Keratinocyte (primary cell): ENCODE measurements around the gene TMEM132D. TPM values are rescaled to one million over a fixed set of nuclear protein-coding genes. Genes with fewer than 3 reads are reported as not detected.

Source experiments
- DNase-seq: peaks from one replicate; pipeline ENCODE4 v3.0.0-alpha.2; 2011; ENCODE audit warnings: low read depth, missing footprints, low spot score
- FAIRE-seq: peaks from 2 replicates; lab custom pipeline; 2011; peaks lifted over from hg19 to GRCh38; lab: Jason Lieb, UNC
- H2AFZ ChIP-seq: 2 replicates; pipeline ENCODE4 v1.6.0; 2012; ENCODE audit warnings: low read length, control low read depth, inconsistent platforms; ENCODE audit not compliant: control insufficient read depth
- H3K27ac ChIP-seq: 2 replicates; pipeline ENCODE4 v1.5.1; 2011; ENCODE audit warnings: low read length; ENCODE audit not compliant: control insufficient read depth, insufficient read depth
- H3K27me3 ChIP-seq: 3 replicates; pipeline ENCODE4 v1.6.0; 2011; ENCODE audit warnings: low read length; ENCODE audit not compliant: control insufficient read depth, insufficient read depth; ENCODE audit errors: extremely low read depth
- H3K36me3 ChIP-seq, 2 experiments: 2 replicates in 1 of 2; 3 replicates in 1 of 2; pipeline ENCODE4 v1.5.1; 2011; ENCODE audit warnings: low read length in 2 of 2, mild to moderate bottlenecking in 1 of 2; ENCODE audit not compliant: control insufficient read depth in 2 of 2, insufficient read depth in 2 of 2; ENCODE audit errors: extremely low read depth in 1 of 2
- H3K4me1 ChIP-seq: 3 replicates; pipeline ENCODE4 v1.5.1; 2011; ENCODE audit warnings: low read length; ENCODE audit not compliant: control insufficient read depth, insufficient read depth; ENCODE audit errors: extremely low read depth
- H3K4me2 ChIP-seq: 3 replicates; pipeline ENCODE4 v1.6.0; 2011; ENCODE audit warnings: low read depth, low read length; ENCODE audit not compliant: control insufficient read depth, insufficient read depth; ENCODE audit errors: extremely low read depth
- H3K4me3 ChIP-seq, 3 experiments: fragments of 200-600 bp in 1 of 3; sonication (generic) in 1 of 3; 2 replicates in 2 of 3; 3 replicates in 1 of 3; pipeline ENCODE4 v1.5.1; 2011 to 2016; ENCODE audit warnings: low read length in 3 of 3, mild to moderate bottlenecking in 3 of 3, control low read depth in 2 of 3, inconsistent platforms in 1 of 3, low read depth in 1 of 3, mixed read lengths in 1 of 3, mixed run types in 1 of 3, moderate library complexity in 1 of 3; ENCODE audit not compliant: control insufficient read depth in 2 of 3, insufficient read depth in 2 of 3; ENCODE audit errors: extremely low read depth in 1 of 3
- H3K79me2 ChIP-seq: 2 replicates; pipeline ENCODE4 v1.6.0; 2012; ENCODE audit warnings: low read length; ENCODE audit not compliant: control insufficient read depth, insufficient read depth
- H3K9ac ChIP-seq: 3 replicates; pipeline ENCODE4 v1.6.0; 2011; ENCODE audit warnings: low read length; ENCODE audit not compliant: control insufficient read depth, insufficient read depth; ENCODE audit errors: extremely low read depth
- H3K9me1 ChIP-seq: 3 replicates; pipeline ENCODE4 v1.6.0; 2011; ENCODE audit warnings: low read length; ENCODE audit not compliant: control insufficient read depth, insufficient read depth; ENCODE audit errors: extremely low read depth
- H3K9me3 ChIP-seq: 2 replicates; pipeline ENCODE4 v1.5.1; 2012; ENCODE audit warnings: low read depth, low read length; ENCODE audit not compliant: control insufficient read depth
- H4K20me1 ChIP-seq: 3 replicates; pipeline ENCODE4 v1.6.0; 2011; ENCODE audit warnings: low read length; ENCODE audit not compliant: control insufficient read depth, insufficient read depth; ENCODE audit errors: extremely low read depth
- EZH2 ChIP-seq: IDR thresholded peaks from one replicate; pipeline ENCODE4 v1.6.1; 2012; ENCODE audit warnings: inconsistent platforms, mild to moderate bottlenecking, low read length, moderate library complexity
- dilution Hi-C: fragments of 300-500 bp; cut with MboI; formaldehyde crosslinking; loops from one replicate; pipeline ENCODE4 v1.7.0; 2020; ENCODE audit warnings: low sequenced_read_pairs; ENCODE audit not compliant: extremely low pct_ligation_motif_present
- polyA plus RNA-seq, 5 experiments: library from polyadenylated mRNA; depleted of rRNA in 3 of 5; stranded (reverse) in 3 of 5; stranded (forward) in 1 of 5; unstranded in 1 of 5; fragments of >200 nt; gene quantifications; 1 replicate in 1 of 5; 2 replicates in 3 of 5; 3 replicates in 1 of 5; pipeline versions ENCODE4 v1.2.1 to v1.2.3, GENCODE V29; 2011 to 2012; ENCODE audit warnings: missing spikeins in 2 of 5, low read depth in 1 of 5, low replicate concordance in 1 of 5
- TF ChIP-seq, protein P1 (sequence below), 3 experiments: IDR thresholded peaks in 1 of 3; conservative IDR thresholded peaks in 1 of 3; optimal IDR thresholded peaks in 1 of 3; 2 replicates in 2 of 3; 3 replicates in 1 of 3; pipeline versions ENCODE3 to v1.5.1; 2011; ENCODE audit warnings: low read length in 3 of 3, mild to moderate bottlenecking in 3 of 3, moderate library complexity in 2 of 3, control low read depth in 1 of 3, inconsistent platforms in 1 of 3; ENCODE audit not compliant: insufficient read depth in 2 of 3; ENCODE audit errors: extremely low read depth in 1 of 3

TMEM132D gene
- polyA plus RNA-seq, 1 donor (not counting 4 experiments of a cell fraction or from before 2014, with no cell fraction given) = not detected

DNA sequence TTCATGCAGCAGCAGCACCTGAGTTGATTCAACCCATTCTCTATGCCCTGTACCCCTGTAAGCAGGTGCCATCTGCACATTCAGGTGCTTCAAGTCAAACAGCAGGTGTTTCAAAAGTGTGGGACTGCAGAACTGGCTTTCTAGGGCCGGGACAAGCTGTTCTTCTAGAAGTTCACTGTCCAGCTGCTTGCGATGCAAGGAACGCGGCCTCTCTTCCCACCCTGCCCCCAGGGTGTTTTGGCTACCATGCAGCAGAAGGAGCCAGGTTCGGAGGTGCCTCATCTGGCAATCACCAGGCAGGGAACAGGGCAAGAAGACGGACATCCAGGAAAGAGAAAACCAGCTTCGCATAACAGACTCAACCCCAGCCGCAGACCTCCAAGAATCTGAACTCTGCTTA is 35.2 kb downstream of the TMEM132D start:
- H3K27ac ChIP-seq = no peak overlapping the region

DNA sequence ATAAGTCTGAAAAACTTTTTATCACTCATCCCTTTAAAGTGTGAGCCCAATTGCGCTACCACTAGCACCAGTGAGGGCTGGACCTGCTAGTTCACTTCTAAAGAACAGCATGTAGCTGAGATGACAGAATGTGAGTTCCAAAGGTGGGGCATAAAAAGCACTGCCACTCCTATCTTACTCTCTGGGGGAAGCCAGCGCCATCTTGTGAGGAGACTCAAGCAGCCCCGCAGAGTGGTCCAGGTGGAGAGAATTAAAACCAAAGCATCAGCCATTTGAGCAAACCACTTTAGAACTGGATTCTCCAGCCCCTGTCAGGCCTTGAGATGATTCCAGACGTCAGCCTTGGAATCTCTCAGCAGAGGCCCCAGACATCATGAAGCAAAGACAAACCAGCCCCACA is 39.9 kb downstream of the TMEM132D start:
- no peak for FAIRE-seq
- Histone ChIP-seq H3K27me3 (no peaks in the 10 kb centered on the region), H2AFZ (no peak overlapping the region), H3K4me2 (no peak overlapping the region), H3K9me1 (no peaks in the 10 kb centered on the region), H3K9me3 (peaks cover 3% of the 10 kb centered on the region), H3K9ac (no peak overlapping the region), H4K20me1 (no peaks in the 10 kb centered on the region), H3K4me3 (no peak overlapping the region), H3K4me1 (no peaks in the 10 kb centered on the region), H3K36me3 (no peaks in the 10 kb centered on the region), H3K79me2 (no peaks in the 10 kb centered on the region), H3K27ac (no peak overlapping the region)
- dilution Hi-C loops = no loop called here
- no peak for DNase-seq
- TF ChIP-seq, protein P1, sequence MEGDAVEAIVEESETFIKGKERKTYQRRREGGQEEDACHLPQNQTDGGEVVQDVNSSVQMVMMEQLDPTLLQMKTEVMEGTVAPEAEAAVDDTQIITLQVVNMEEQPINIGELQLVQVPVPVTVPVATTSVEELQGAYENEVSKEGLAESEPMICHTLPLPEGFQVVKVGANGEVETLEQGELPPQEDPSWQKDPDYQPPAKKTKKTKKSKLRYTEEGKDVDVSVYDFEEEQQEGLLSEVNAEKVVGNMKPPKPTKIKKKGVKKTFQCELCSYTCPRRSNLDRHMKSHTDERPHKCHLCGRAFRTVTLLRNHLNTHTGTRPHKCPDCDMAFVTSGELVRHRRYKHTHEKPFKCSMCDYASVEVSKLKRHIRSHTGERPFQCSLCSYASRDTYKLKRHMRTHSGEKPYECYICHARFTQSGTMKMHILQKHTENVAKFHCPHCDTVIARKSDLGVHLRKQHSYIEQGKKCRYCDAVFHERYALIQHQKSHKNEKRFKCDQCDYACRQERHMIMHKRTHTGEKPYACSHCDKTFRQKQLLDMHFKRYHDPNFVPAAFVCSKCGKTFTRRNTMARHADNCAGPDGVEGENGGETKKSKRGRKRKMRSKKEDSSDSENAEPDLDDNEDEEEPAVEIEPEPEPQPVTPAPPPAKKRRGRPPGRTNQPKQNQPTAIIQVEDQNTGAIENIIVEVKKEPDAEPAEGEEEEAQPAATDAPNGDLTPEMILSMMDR (optimal IDR thresholded peaks at IDR 0.05 in 1 of 3, IDR thresholded peaks at IDR 0.05 in 1 of 3, conservative IDR thresholded peaks at IDR 0.05 in 1 of 3; ENCODE audit: extremely low read depth in 1 of 3, insufficient read depth in 2 of 3, low read length in 3 of 3) = no peak
- TF ChIP-seq EZH2 = no peak

More for the DNA sequence above, 35.2 kb downstream of the TMEM132D start:
- H4K20me1 ChIP-seq = no peaks in the 10 kb centered on the region
- H3K4me2 ChIP-seq = no peak overlapping the region
- no peaks in the 10 kb centered on the region for H3K79me2 ChIP-seq
- dilution Hi-C loops = no loop called here
- H3K9me1 ChIP-seq = no peaks in the 10 kb centered on the region
- H2AFZ ChIP-seq = no peak overlapping the region
- H3K9ac ChIP-seq = no peak overlapping the region
- H3K27me3 ChIP-seq = no peaks in the 10 kb centered on the region
- no peaks in the 10 kb centered on the region for H3K4me1 ChIP-seq
- FAIRE-seq (no peak), DNase-seq (no peak)
- H3K9me3 ChIP-seq = peaks cover 3% of the 10 kb centered on the region
- TF ChIP-seq EZH2 = no peak
- TF ChIP-seq, protein P1 (optimal IDR thresholded peaks at IDR 0.05 in 1 of 3, IDR thresholded peaks at IDR 0.05 in 1 of 3, conservative IDR thresholded peaks at IDR 0.05 in 1 of 3; ENCODE audit: extremely low read depth in 1 of 3, insufficient read depth in 2 of 3, low read length in 3 of 3) = no peak
- no peak overlapping the region for H3K4me3 ChIP-seq
- no peaks in the 10 kb centered on the region for H3K36me3 ChIP-seq
